Gastroesophageal sphincter (tissue), 4 donors: ENCODE results near the gene MARF1. TPM values are rescaled to one million over a fixed set of nuclear protein-coding genes. Genes with fewer than 3 reads are reported as not detected.

Source experiments
- ATAC-seq: fragments of 150-250 bp; one replicate; pipeline ENCODE4 v1.9.1; 2016; ENCODE audit warnings: mild to moderate bottlenecking, moderate library complexity
- H3K27ac ChIP-seq, 4 donors: fragments of 200-600 bp; sonication (generic) in 3 of 4; 1 replicate in 3 of 4; 2 replicates in 1 of 4; pipeline ENCODE4 v1.5.1; 2016 to 2019
- H3K27me3 ChIP-seq: fragments of 200-600 bp; sonication (generic); one replicate; pipeline ENCODE4 v1.5.1; 2019
- H3K36me3 ChIP-seq, 2 donors: fragments of 200-600 bp; sonication (generic); one replicate each; pipeline ENCODE4 v1.5.1; 2019; ENCODE audit warnings: control low read depth in 1 of 2
- H3K4me1 ChIP-seq, 3 donors: fragments of 200-600 bp; sonication (generic); 1 replicate in 2 of 3; 2 replicates in 1 of 3; pipeline ENCODE4 v1.5.1; 2016 to 2019; ENCODE audit warnings: control low read depth in 2 of 3
- H3K4me3 ChIP-seq, 2 donors: fragments of 200-600 bp; sonication (generic); one replicate each; pipeline ENCODE4 v1.5.1; 2019; ENCODE audit warnings: mild to moderate bottlenecking in 1 of 2, moderate library complexity in 1 of 2
- H3K9me3 ChIP-seq, 3 donors: fragments of 200-600 bp; sonication (generic); one replicate each; pipeline ENCODE4 v1.5.1; 2017 to 2019; ENCODE audit warnings: control low read depth in 2 of 3
- EP300 ChIP-seq: sonication (generic); formaldehyde crosslinking; IDR thresholded peaks from one replicate; pipeline ENCODE4 v1.6.1; 2017; ENCODE audit warnings: antibody characterized with exemption, mild to moderate bottlenecking
- POLR2A ChIP-seq, 2 donors: fragments of 450-650 bp; IDR thresholded peaks; one replicate each; pipeline ENCODE4 v1.6.1; 2017; ENCODE audit warnings: antibody characterized with exemption in 2 of 2, mild to moderate bottlenecking in 2 of 2, moderate library complexity in 1 of 2
- POLR2AphosphoS5 ChIP-seq: sonication (generic); formaldehyde crosslinking; IDR thresholded peaks from one replicate; pipeline ENCODE4 v1.6.1; 2017; ENCODE audit warnings: antibody characterized with exemption
- WGBS, 2 donors: methylation state at CpG; one replicate each; pipeline ENCODE4 v1.1.5; 2018; ENCODE audit warnings: low coverage in 1 of 2; 5-methylcytosine and 5-hydroxymethylcytosine counted together
- total RNA-seq, 4 donors: library from RNA; depleted of rRNA; stranded (reverse); fragments of >200 nt; gene quantifications; one replicate each; pipeline ENCODE4 v1.1.0, GENCODE V29; 2016
- TF ChIP-seq, protein P1 (sequence below), 4 experiments: fragments of 200-600 bp in 2 of 4; fragments of 450-650 bp in 2 of 4; sonication (generic) in 1 of 4; IDR thresholded peaks; one replicate each; pipeline ENCODE4 v1.5.1; 2017 to 2019; ENCODE audit warnings: antibody characterized with exemption in 4 of 4, mild to moderate bottlenecking in 2 of 4, moderate library complexity in 2 of 4

MARF1 gene
- total RNA-seq, 4 donors from 2014 or later: 38.2 to 67.7 (median 53.3) TPM

DNA sequence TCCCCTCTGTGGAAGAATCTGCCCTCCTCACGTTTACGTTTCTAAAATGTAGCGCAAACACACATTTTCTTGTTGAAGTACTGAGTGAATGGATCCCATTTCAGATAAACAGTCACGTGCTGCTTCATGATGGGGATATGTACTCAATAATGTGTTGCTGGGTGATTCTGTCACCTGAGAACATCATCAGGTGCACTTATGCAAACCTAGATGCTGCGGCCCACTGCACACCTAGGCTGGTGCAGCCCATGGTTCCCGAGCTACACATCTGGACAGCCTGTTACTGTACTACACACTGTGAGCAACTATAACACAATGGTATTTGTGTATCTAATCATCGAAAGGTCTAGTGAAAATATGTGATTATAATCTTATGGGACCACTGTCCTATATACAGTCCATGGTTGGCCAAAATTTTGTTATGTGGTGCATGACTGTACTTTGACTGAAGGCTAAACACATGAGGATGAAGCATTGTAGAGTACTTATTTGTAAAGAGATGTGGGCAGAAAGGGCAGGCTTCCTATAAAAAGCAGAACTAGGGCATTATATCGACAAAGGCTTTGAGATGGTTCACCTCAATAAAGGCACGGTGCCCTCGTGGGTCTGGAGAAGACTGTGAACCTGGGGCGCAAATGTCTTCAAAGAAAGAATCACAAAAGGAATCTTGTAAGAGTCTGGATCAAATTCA, 26.3 kb downstream of the MARF1 start:
- TF ChIP-seq, protein P1, sequence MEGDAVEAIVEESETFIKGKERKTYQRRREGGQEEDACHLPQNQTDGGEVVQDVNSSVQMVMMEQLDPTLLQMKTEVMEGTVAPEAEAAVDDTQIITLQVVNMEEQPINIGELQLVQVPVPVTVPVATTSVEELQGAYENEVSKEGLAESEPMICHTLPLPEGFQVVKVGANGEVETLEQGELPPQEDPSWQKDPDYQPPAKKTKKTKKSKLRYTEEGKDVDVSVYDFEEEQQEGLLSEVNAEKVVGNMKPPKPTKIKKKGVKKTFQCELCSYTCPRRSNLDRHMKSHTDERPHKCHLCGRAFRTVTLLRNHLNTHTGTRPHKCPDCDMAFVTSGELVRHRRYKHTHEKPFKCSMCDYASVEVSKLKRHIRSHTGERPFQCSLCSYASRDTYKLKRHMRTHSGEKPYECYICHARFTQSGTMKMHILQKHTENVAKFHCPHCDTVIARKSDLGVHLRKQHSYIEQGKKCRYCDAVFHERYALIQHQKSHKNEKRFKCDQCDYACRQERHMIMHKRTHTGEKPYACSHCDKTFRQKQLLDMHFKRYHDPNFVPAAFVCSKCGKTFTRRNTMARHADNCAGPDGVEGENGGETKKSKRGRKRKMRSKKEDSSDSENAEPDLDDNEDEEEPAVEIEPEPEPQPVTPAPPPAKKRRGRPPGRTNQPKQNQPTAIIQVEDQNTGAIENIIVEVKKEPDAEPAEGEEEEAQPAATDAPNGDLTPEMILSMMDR (IDR thresholded peaks at IDR 0.05): no peak

DNA sequence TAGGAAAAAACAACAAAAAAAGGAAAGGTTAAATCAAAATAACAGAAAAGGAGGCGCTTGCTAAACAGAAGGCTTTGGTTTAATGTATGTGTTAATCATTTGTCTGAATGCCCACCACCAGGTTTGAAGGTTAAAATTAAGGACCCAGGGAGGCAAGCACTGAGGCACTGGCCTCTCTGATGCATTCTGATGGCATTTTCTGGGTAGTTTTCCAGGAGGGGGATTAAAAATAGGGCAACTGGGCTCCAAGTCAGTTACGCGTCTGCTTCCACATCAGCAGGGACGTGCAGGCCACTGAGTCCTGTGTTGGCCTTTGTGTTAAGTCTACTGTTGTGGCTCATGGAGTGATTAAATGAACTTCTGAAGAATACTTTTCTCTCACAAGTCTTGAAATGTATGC, 26.9 kb downstream of the MARF1 start:
- TF ChIP-seq EP300 (no peak), POLR2A (IDR thresholded peaks at IDR 0.05) (no peak), POLR2AphosphoS5 (no peak)
- TF ChIP-seq, protein P1 (IDR thresholded peaks at IDR 0.05): no peak
- no peaks in the 10 kb centered on the region for H3K27me3 ChIP-seq
- no peak for ATAC-seq
- H3K9me3 ChIP-seq: no peaks in the 10 kb centered on the region
- no peak overlapping the region for H3K27ac ChIP-seq
- H3K4me3 ChIP-seq: no peak overlapping the region
- WGBS, 2 donors: 73 to 77% methylated on average over 4 of the region's 4 CpGs
- no peaks in the 10 kb centered on the region for H3K4me1 ChIP-seq
- H3K36me3 ChIP-seq: peaks cover 0 to 100% of the 10 kb centered on the region in 2 donors

More for the DNA sequence above, 26.3 kb downstream of the MARF1 start:
- Histone ChIP-seq H3K4me1 (no peaks in the 10 kb centered on the region), H3K4me3 (no peak overlapping the region), H3K36me3 (peaks cover 0 to 100% of the 10 kb centered on the region in 2 donors), H3K27me3 (no peaks in the 10 kb centered on the region), H3K9me3 (no peaks in the 10 kb centered on the region), H3K27ac (no peak overlapping the region)
- 87 to 92% methylated on average over 10 to 11 of the region's 11 CpGs for WGBS, 2 donors
- ATAC-seq: no peak

DNA sequence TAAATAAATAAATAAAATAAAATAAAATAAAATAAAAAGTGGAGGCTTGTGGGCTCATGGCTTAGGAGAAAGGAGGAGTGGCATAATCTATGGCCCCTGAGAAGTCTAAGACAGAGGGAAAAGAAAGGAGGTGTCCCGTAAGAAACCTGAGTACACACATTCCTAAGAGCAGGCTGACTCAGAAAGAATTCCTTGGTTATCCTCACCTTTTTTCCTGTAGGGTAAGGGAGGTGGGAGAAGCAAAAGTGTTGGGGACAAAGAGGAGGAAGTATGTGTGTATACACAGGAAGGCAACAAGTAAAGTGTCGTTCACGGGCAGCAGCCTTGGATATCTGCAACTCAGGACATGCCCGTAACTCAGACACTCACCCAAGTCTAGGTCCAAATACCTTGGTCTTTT, 29.3 kb downstream of the MARF1 start:
- H3K36me3 ChIP-seq: peaks cover 0 to 100% of the 10 kb centered on the region in 2 donors

DNA sequence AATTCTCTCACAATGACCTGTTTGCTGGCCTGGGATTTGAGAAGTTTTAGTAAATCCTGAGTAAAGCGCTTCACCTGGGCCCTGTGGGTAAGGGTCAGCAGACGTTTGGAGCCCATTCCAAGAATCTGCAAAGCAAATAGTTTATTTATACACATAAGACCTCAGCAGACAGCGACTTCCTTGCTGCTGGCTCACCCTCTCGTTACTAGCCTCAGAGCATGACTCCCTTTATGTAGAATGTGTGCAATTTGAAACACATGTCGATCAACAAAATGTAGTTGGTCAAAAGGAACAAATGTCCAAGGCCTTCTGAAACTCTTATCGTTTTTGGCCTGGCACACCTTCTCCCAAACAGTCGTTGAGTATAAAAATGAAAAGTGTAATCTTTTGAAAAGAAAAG, 31.3 kb downstream of the MARF1 start:
- H3K9me3 ChIP-seq: no peaks in the 10 kb centered on the region
- no peak overlapping the region for H3K27ac ChIP-seq

More for the DNA sequence above, 29.3 kb downstream of the MARF1 start:
- H3K27ac ChIP-seq: no peak overlapping the region
- 92 to 96% methylated on average over 4 of the region's 4 CpGs for WGBS, 2 donors
- no peaks in the 10 kb centered on the region for H3K9me3 ChIP-seq
- no peak for ATAC-seq
- H3K4me3 ChIP-seq: no peak overlapping the region
- no peaks in the 10 kb centered on the region for H3K27me3 ChIP-seq
- TF ChIP-seq, protein P1 (IDR thresholded peaks at IDR 0.05): no peak
- TF ChIP-seq EP300 (no peak), POLR2A (IDR thresholded peaks at IDR 0.05) (no peak), POLR2AphosphoS5 (no peak)
- no peaks in the 10 kb centered on the region for H3K4me1 ChIP-seq

More for the DNA sequence above, 31.3 kb downstream of the MARF1 start:
- peaks cover 0 to 10% (median 0%) of the 10 kb centered on the region in 3 donors for H3K4me1 ChIP-seq
- H3K27me3 ChIP-seq: no peaks in the 10 kb centered on the region
- TF ChIP-seq POLR2A (IDR thresholded peaks at IDR 0.05): no peak
- TF ChIP-seq EP300: no peak
- TF ChIP-seq, protein P1 (IDR thresholded peaks at IDR 0.05): no peak
- no peak for TF ChIP-seq POLR2AphosphoS5
- ATAC-seq: no peak
- H3K36me3 ChIP-seq: peaks cover 0 to 99% of the 10 kb centered on the region in 2 donors
- WGBS, 2 donors: 81 to 84% methylated on average over 3 to 7 of the region's 7 CpGs
- no peak overlapping the region for H3K4me3 ChIP-seq
